ENCODE data around the gene CYP4F3.
"Not testable (repeated sequence)": the region's sequence is repeated elsewhere in the genome, so short reads cannot be mapped to it uniquely, and the experiment has no call there.

CYP4F3 gene

GRCh38 chr19:15640294-15640903, at the start of gene CYP4F3:
CYP4F3 (plus strand) TSS chr19:15640897; CDS start chr19:15641416, 519 bp downstream.
- no peaks in the 10 kb centered on the region for H3K9me3 ChIP-seq (ENCODE audit: control insufficient read depth in 1 of 2, low read length in 2 of 2)
- peak within 1 kb of the TSS; percentile 88 for H3K27ac ChIP-seq (ENCODE audit: low read depth, low read length)
- H3K4me3 ChIP-seq (ENCODE audit: low read depth in 1 of 2, low read length in 2 of 2), result peak within 1 kb of the TSS; percentile 46 to 49
- no peaks in the 10 kb centered on the region for H3K36me3 ChIP-seq (ENCODE audit: control insufficient read depth in 1 of 2, insufficient read depth in 2 of 2, low read length in 2 of 2)
- no peaks in the 10 kb centered on the region for H3K27me3 ChIP-seq (ENCODE audit: control insufficient read depth in 1 of 2, insufficient read depth in 2 of 2, low read length in 2 of 2)
- peak within 1 kb of the TSS; percentile 48 to 54 for H3K9ac ChIP-seq (ENCODE audit: low read depth in 1 of 2, low read length in 2 of 2)
- peaks cover 31 to 38% of the 10 kb centered on the region in 2 donors for H3K4me1 ChIP-seq (ENCODE audit: control insufficient read depth in 1 of 2, insufficient read depth in 2 of 2, low read length in 2 of 2)

GRCh38 chr19:15591796-15592195, 48.9 kb upstream of the CYP4F3 start:
- peaks cover 0 to 6% of the 10 kb centered on the region in 2 donors for H3K4me1 ChIP-seq (ENCODE audit: control insufficient read depth in 1 of 2, insufficient read depth in 2 of 2, low read length in 2 of 2)
- H3K27ac ChIP-seq (ENCODE audit: low read depth, low read length), result no peak overlapping the region
- no peaks in the 10 kb centered on the region for H3K9me3 ChIP-seq (ENCODE audit: control insufficient read depth in 1 of 2, low read length in 2 of 2)
- no peaks in the 10 kb centered on the region for H3K36me3 ChIP-seq (ENCODE audit: control insufficient read depth in 1 of 2, insufficient read depth in 2 of 2, low read length in 2 of 2)
- no peak overlapping the region for H3K4me3 ChIP-seq (ENCODE audit: low read depth in 1 of 2, low read length in 2 of 2)
- no peak overlapping the region for H3K9ac ChIP-seq (ENCODE audit: low read depth in 1 of 2, low read length in 2 of 2)
- no peaks in the 10 kb centered on the region for H3K27me3 ChIP-seq (ENCODE audit: control insufficient read depth in 1 of 2, insufficient read depth in 2 of 2, low read length in 2 of 2)

- H3K4me3 ChIP-seq (ENCODE audit: low read depth in 1 of 2, low read length in 2 of 2); H3K9ac ChIP-seq (ENCODE audit: low read depth in 1 of 2, low read length in 2 of 2); H3K27ac ChIP-seq (ENCODE audit: low read depth, low read length); H3K36me3 ChIP-seq (ENCODE audit: control insufficient read depth in 1 of 2, insufficient read depth in 2 of 2, low read length in 2 of 2); H3K9me3 ChIP-seq (ENCODE audit: control insufficient read depth in 1 of 2, low read length in 2 of 2); H3K27me3 ChIP-seq (ENCODE audit: control insufficient read depth in 1 of 2, insufficient read depth in 2 of 2, low read length in 2 of 2); H3K4me1 ChIP-seq (ENCODE audit: control insufficient read depth in 1 of 2, insufficient read depth in 2 of 2, low read length in 2 of 2): not testable (repeated sequence)
These were observed 48.2 kb upstream of the CYP4F3 start for GRCh38 chr19:15592506-15592905.

- not testable (repeated sequence) for H3K27ac ChIP-seq (ENCODE audit: low read depth, low read length); H3K36me3 ChIP-seq (ENCODE audit: control insufficient read depth in 1 of 2, insufficient read depth in 2 of 2, low read length in 2 of 2)
These were observed 46.9 kb upstream of the CYP4F3 start for GRCh38 chr19:15593766-15594165.

GRCh38 chr19:15595069-15595468, 45.6 kb upstream of the CYP4F3 start:
- no peak overlapping the region for H3K9ac ChIP-seq (ENCODE audit: low read depth in 1 of 2, low read length in 2 of 2)
- no peak overlapping the region for H3K4me3 ChIP-seq (ENCODE audit: low read depth in 1 of 2, low read length in 2 of 2)
- H3K36me3 ChIP-seq (ENCODE audit: control insufficient read depth in 1 of 2, insufficient read depth in 2 of 2, low read length in 2 of 2), result no peaks in the 10 kb centered on the region

More at GRCh38 chr19:15593766-15594165, 46.9 kb upstream of the CYP4F3 start:
- H3K9me3 ChIP-seq (ENCODE audit: control insufficient read depth in 1 of 2, low read length in 2 of 2); H3K27me3 ChIP-seq (ENCODE audit: control insufficient read depth in 1 of 2, insufficient read depth in 2 of 2, low read length in 2 of 2); H3K4me1 ChIP-seq (ENCODE audit: control insufficient read depth in 1 of 2, insufficient read depth in 2 of 2, low read length in 2 of 2); H3K4me3 ChIP-seq (ENCODE audit: low read depth in 1 of 2, low read length in 2 of 2); H3K9ac ChIP-seq (ENCODE audit: low read depth in 1 of 2, low read length in 2 of 2): not testable (repeated sequence)

GRCh38 chr19:15607978-15608925, 32.4 kb upstream of the CYP4F3 start:
- not testable (repeated sequence) for H3K4me3 ChIP-seq (ENCODE audit: low read depth in 1 of 2, low read length in 2 of 2); H3K36me3 ChIP-seq (ENCODE audit: control insufficient read depth in 1 of 2, insufficient read depth in 2 of 2, low read length in 2 of 2); H3K27ac ChIP-seq (ENCODE audit: low read depth, low read length); H3K9me3 ChIP-seq (ENCODE audit: control insufficient read depth in 1 of 2, low read length in 2 of 2); H3K27me3 ChIP-seq (ENCODE audit: control insufficient read depth in 1 of 2, insufficient read depth in 2 of 2, low read length in 2 of 2); H3K4me1 ChIP-seq (ENCODE audit: control insufficient read depth in 1 of 2, insufficient read depth in 2 of 2, low read length in 2 of 2); H3K9ac ChIP-seq (ENCODE audit: low read depth in 1 of 2, low read length in 2 of 2)

More at GRCh38 chr19:15595069-15595468, 45.6 kb upstream of the CYP4F3 start:
- H3K27me3 ChIP-seq (ENCODE audit: control insufficient read depth in 1 of 2, insufficient read depth in 2 of 2, low read length in 2 of 2), result no peaks in the 10 kb centered on the region
- H3K9me3 ChIP-seq (ENCODE audit: control insufficient read depth in 1 of 2, low read length in 2 of 2), result no peaks in the 10 kb centered on the region
- H3K27ac ChIP-seq (ENCODE audit: low read depth, low read length), result no peak overlapping the region
- no peaks in the 10 kb centered on the region for H3K4me1 ChIP-seq (ENCODE audit: control insufficient read depth in 1 of 2, insufficient read depth in 2 of 2, low read length in 2 of 2)

GRCh38 chr19:15609261-15609660, 31.4 kb upstream of the CYP4F3 start:
- H3K36me3 ChIP-seq (ENCODE audit: control insufficient read depth in 1 of 2, insufficient read depth in 2 of 2, low read length in 2 of 2), result no peaks in the 10 kb centered on the region
- no peaks in the 10 kb centered on the region for H3K27me3 ChIP-seq (ENCODE audit: control insufficient read depth in 1 of 2, insufficient read depth in 2 of 2, low read length in 2 of 2)
- H3K27ac ChIP-seq (ENCODE audit: low read depth, low read length), result no peak overlapping the region
- H3K4me3 ChIP-seq (ENCODE audit: low read depth in 1 of 2, low read length in 2 of 2), result no peak overlapping the region
- no peaks in the 10 kb centered on the region for H3K4me1 ChIP-seq (ENCODE audit: control insufficient read depth in 1 of 2, insufficient read depth in 2 of 2, low read length in 2 of 2)
- no peaks in the 10 kb centered on the region for H3K9me3 ChIP-seq (ENCODE audit: control insufficient read depth in 1 of 2, low read length in 2 of 2)
- no peak overlapping the region for H3K9ac ChIP-seq (ENCODE audit: low read depth in 1 of 2, low read length in 2 of 2)

GRCh38 chr19:15612342-15612741, 28.4 kb upstream of the CYP4F3 start:
- H3K27me3 ChIP-seq (ENCODE audit: control insufficient read depth in 1 of 2, insufficient read depth in 2 of 2, low read length in 2 of 2), result no peaks in the 10 kb centered on the region
- H3K36me3 ChIP-seq (ENCODE audit: control insufficient read depth in 1 of 2, insufficient read depth in 2 of 2, low read length in 2 of 2), result no peaks in the 10 kb centered on the region
- no peak overlapping the region for H3K4me3 ChIP-seq (ENCODE audit: low read depth in 1 of 2, low read length in 2 of 2)
- H3K9me3 ChIP-seq (ENCODE audit: control insufficient read depth in 1 of 2, low read length in 2 of 2), result no peaks in the 10 kb centered on the region
- H3K9ac ChIP-seq (ENCODE audit: low read depth in 1 of 2, low read length in 2 of 2), result no peak overlapping the region
- H3K27ac ChIP-seq (ENCODE audit: low read depth, low read length), result no peak overlapping the region
- no peaks in the 10 kb centered on the region for H3K4me1 ChIP-seq (ENCODE audit: control insufficient read depth in 1 of 2, insufficient read depth in 2 of 2, low read length in 2 of 2)

GRCh38 chr19:15613338-15613737, 27.4 kb upstream of the CYP4F3 start:
- no peaks in the 10 kb centered on the region for H3K9me3 ChIP-seq (ENCODE audit: control insufficient read depth in 1 of 2, low read length in 2 of 2)
- no peaks in the 10 kb centered on the region for H3K36me3 ChIP-seq (ENCODE audit: control insufficient read depth in 1 of 2, insufficient read depth in 2 of 2, low read length in 2 of 2)
- H3K4me3 ChIP-seq (ENCODE audit: low read depth in 1 of 2, low read length in 2 of 2), result no peak overlapping the region
- H3K9ac ChIP-seq (ENCODE audit: low read depth in 1 of 2, low read length in 2 of 2), result no peak overlapping the region
- no peak overlapping the region for H3K27ac ChIP-seq (ENCODE audit: low read depth, low read length)
- no peaks in the 10 kb centered on the region for H3K4me1 ChIP-seq (ENCODE audit: control insufficient read depth in 1 of 2, insufficient read depth in 2 of 2, low read length in 2 of 2)
- no peaks in the 10 kb centered on the region for H3K27me3 ChIP-seq (ENCODE audit: control insufficient read depth in 1 of 2, insufficient read depth in 2 of 2, low read length in 2 of 2)

Data from duodenal mucosa (tissue), 2 donors.